GM23248 (cell line): Measurements from ENCODE around the gene CAPN8. TPM values are rescaled to one million over a fixed set of nuclear protein-coding genes. Genes with fewer than 3 reads are reported as not detected.

Experiments
- DNase-seq: peaks from one replicate; pipeline ENCODE4 v3.0.0-alpha.2; 2015
- H2AFZ ChIP-seq: fragments of 200-600 bp; sonication (generic); 2 replicates; pipeline ENCODE4 v1.6.1; 2016; ENCODE audit warnings: antibody characterized with exemption
- H3F3A ChIP-seq: fragments of 200-600 bp; sonication (generic); 2 replicates; pipeline ENCODE4 v1.6.1; 2016; ENCODE audit warnings: mild to moderate bottlenecking, antibody characterized with exemption, mixed run types; ENCODE audit not compliant: insufficient read depth
- H3K27ac ChIP-seq: fragments of 200-600 bp; sonication (generic); 2 replicates; pipeline ENCODE4 v1.5.1; 2016; ENCODE audit warnings: mild to moderate bottlenecking
- H3K27me3 ChIP-seq: fragments of 200-600 bp; sonication (generic); replicated peaks from 2 replicates; pipeline ENCODE4 v1.6.1; 2016; ENCODE audit warnings: mild to moderate bottlenecking; ENCODE audit not compliant: insufficient read depth
- H3K36me3 ChIP-seq: fragments of 200-600 bp; sonication (generic); 2 replicates; pipeline ENCODE4 v1.6.1; 2016; ENCODE audit warnings: low read depth, mild to moderate bottlenecking
- H3K4me1 ChIP-seq: fragments of 200-600 bp; sonication (generic); 2 replicates; pipeline ENCODE4 v1.6.1; 2016; ENCODE audit warnings: mild to moderate bottlenecking; ENCODE audit not compliant: insufficient read depth
- H3K4me2 ChIP-seq: fragments of 200-600 bp; sonication (generic); one replicate; pipeline ENCODE4 v1.6.1; 2016; ENCODE audit warnings: mild to moderate bottlenecking; ENCODE audit not compliant: unreplicated experiment
- H3K4me3 ChIP-seq: fragments of 200-600 bp; sonication (generic); 2 replicates; pipeline ENCODE4 v1.5.1; 2016; ENCODE audit warnings: mild to moderate bottlenecking
- H3K79me2 ChIP-seq: fragments of 200-600 bp; sonication (generic); 2 replicates; pipeline ENCODE4 v1.6.1; 2016; ENCODE audit warnings: mild to moderate bottlenecking; ENCODE audit not compliant: insufficient read depth
- H3K9ac ChIP-seq: fragments of 200-600 bp; sonication (generic); 2 replicates; pipeline ENCODE4 v1.6.1; 2016; ENCODE audit warnings: mild to moderate bottlenecking
- H3K9me2 ChIP-seq: fragments of 200-600 bp; sonication (generic); 2 replicates; pipeline ENCODE4 v1.6.1; 2016; ENCODE audit warnings: mixed run types, mild to moderate bottlenecking, moderate library complexity; ENCODE audit not compliant: insufficient read depth
- H3K9me3 ChIP-seq: fragments of 200-600 bp; sonication (generic); one replicate; pipeline ENCODE4 v1.6.1; 2017; ENCODE audit warnings: low read depth
- H4K20me1 ChIP-seq: fragments of 200-600 bp; sonication (generic); 2 replicates; pipeline ENCODE4 v1.6.0; 2016; ENCODE audit not compliant: insufficient read depth
- EZH2 ChIP-seq: fragments of 200-600 bp; sonication (generic); IDR thresholded peaks from 2 replicates; pipeline ENCODE4 v1.6.1; 2018; ENCODE audit warnings: antibody characterized with exemption, mild to moderate bottlenecking; ENCODE audit not compliant: insufficient read depth, poor library complexity, severe bottlenecking
- EZH2phosphoT487 ChIP-seq: fragments of 200-600 bp; sonication (generic); IDR thresholded peaks from 2 replicates; pipeline ENCODE4 v1.6.1; 2018; ENCODE audit warnings: antibody characterized with exemption, moderate library complexity, mild to moderate bottlenecking, low read depth; ENCODE audit not compliant: insufficient read depth
- WGBS, 2 experiments: methylation state at CpG; one replicate each; pipeline ENCODE4 v1.1.6; 2015 to 2017; ENCODE audit warnings: low lambda C conversion rate in 2 of 2, low coverage in 1 of 2; ENCODE audit errors: missing lambda C conversion rate in 2 of 2; 5-methylcytosine and 5-hydroxymethylcytosine counted together
- in situ Hi-C: fragments of 300-500 bp; cut with MboI; formaldehyde crosslinking; loops from 2 replicates; pipeline ENCODE4 v1.15.0; 2020
- polyA plus RNA-seq: library from polyadenylated mRNA; unstranded; fragments of >200 nt; fragmentation: Nextera tagmentation; extraction: Ambion mirVana; gene quantifications from 2 replicates; pipeline ENCODE4 v1.2.1, GENCODE V29; 2016
- total RNA-seq: library from RNA; depleted of rRNA; stranded (reverse); fragments of >200 nt; shearing (Covaris generic); gene quantifications from 2 replicates; pipeline ENCODE4 v1.2.3, GENCODE V29; 2014

The CAPN8 gene
- total and polyA plus RNA-seq, 2 experiments from 2014 or later: not detected

DNA sequence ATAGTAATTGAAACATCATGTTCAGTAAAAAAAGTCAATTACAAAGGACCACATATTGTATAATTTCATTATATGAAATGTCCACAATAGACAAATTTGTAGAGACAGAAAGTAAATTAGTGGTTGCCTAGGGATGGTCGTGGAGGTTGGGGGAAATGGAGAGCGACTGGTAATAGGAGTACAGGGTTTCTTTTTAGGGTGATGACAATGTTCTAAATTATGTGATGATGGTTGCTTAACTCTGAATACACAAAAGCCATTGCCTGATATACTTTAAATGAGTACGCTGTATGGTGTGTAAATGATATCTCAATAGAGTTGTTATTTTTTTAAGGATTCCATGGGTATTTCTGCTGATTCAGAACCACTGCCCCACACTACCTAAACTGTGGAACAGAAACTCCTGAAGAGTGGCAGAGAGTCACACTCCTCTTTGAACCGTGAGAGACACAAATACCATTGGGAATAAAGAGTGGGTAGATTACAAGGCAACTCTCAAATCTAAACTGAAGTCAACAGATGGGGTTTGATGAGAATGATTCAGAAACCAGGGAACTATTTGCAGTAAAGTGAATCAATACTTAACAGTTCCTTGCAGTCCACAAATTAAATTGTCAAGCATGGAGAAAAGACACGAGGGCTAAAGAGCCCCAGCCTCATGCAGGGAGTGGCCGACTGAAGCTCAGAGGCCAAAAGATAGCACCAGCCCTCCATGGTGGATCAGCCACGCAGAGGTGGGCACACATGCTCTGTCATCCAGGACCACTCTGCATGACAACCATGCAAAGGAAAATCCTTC, 118.0 kb downstream of the CAPN8 start:
- Histone ChIP-seq H3K9ac (no peak overlapping the region), H4K20me1 (no peaks in the 10 kb centered on the region), H2AFZ (no peak overlapping the region), H3K4me1 (no peaks in the 10 kb centered on the region), H3K9me3 (no peaks in the 10 kb centered on the region), H3K79me2 (no peaks in the 10 kb centered on the region), H3K27me3 (0 out of 2 replicates have a peak, but pooled peaks cover 8% of the 10 kb centered on the region), H3K4me3 (no peak overlapping the region), H3K4me2 (no peak overlapping the region), H3F3A (no peaks in the 10 kb centered on the region), H3K36me3 (no peaks in the 10 kb centered on the region), H3K9me2 (no peaks in the 10 kb centered on the region), H3K27ac (no peak overlapping the region)
- DNase-seq: no peak
- TF ChIP-seq EZH2 (no peak), EZH2phosphoT487 (no peak)
- WGBS, 2 experiments: 60 to 62% methylated on average over 7 of the region's 7 CpGs
- in situ Hi-C loops: no loop called here

DNA sequence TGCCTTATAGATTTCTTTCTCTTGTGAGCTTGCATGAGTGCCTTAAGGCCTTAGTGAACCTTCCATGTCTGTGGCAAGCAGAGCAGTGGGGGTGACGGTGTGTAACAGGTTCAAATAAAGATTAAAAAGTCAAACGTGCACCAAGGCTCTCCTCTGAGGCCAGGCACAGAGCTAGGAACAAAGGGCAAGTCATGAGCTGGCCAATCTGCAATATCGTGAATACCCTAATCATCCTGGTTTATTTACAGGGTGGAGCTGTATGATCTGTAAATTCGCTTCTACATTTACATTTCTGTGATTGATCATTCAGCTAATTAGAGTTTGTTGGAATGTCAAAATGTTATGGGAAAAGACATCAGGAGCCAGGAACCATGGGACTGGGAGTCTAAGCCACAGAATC, 120.2 kb downstream of the CAPN8 start:
- no peak for DNase-seq
- Histone ChIP-seq H3K4me1 (no peaks in the 10 kb centered on the region), H4K20me1 (no peaks in the 10 kb centered on the region), H3K4me2 (no peak overlapping the region), H2AFZ (no peak overlapping the region), H3F3A (no peaks in the 10 kb centered on the region), H3K36me3 (no peaks in the 10 kb centered on the region), H3K4me3 (no peak overlapping the region), H3K9me3 (no peaks in the 10 kb centered on the region), H3K79me2 (no peaks in the 10 kb centered on the region), H3K9me2 (no peaks in the 10 kb centered on the region), H3K9ac (no peak overlapping the region), H3K27ac (no peak overlapping the region), H3K27me3 (0 out of 2 replicates have a peak, but pooled peaks cover 16% of the 10 kb centered on the region)
- WGBS, 2 experiments: 65 to 70% methylated on average over 4 of the region's 4 CpGs
- TF ChIP-seq EZH2 (no peak), EZH2phosphoT487 (no peak)
- in situ Hi-C loops: no loop called here

DNA sequence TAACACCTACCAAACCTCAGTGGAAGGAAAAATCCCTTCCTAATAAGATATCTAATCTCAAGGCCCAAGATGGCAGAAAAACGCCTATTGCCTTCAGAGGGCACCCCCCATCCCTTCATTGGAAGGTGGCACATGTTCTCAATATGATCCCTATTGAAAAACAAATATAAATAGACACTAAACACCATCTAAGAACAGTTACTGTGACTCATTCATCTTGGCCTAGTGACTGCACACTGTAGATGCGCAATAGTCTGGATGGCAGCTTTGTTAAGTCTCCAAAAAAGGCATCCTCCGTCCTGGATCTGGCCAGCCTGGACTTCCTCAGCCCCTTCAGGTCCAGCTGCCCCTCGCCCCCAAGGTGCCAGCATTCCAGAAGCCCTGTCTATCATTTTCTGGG, 121.9 kb downstream of the CAPN8 start:
- Histone ChIP-seq H3K27ac (no peak overlapping the region), H3K4me2 (no peak overlapping the region), H4K20me1 (no peaks in the 10 kb centered on the region), H3K79me2 (no peaks in the 10 kb centered on the region), H3K4me1 (no peaks in the 10 kb centered on the region), H3K36me3 (no peaks in the 10 kb centered on the region), H2AFZ (no peak overlapping the region), H3K9me3 (no peaks in the 10 kb centered on the region), H3F3A (no peaks in the 10 kb centered on the region), H3K4me3 (no peak overlapping the region), H3K9ac (no peak overlapping the region), H3K9me2 (no peaks in the 10 kb centered on the region), H3K27me3 (peaks cover 27% of the 10 kb centered on the region)
- peak; percentile 40 for DNase-seq
- TF ChIP-seq EZH2phosphoT487 (no peak), EZH2 (no peak)
- WGBS, 2 experiments: 12 to 15% methylated on average over 4 of the region's 4 CpGs
- in situ Hi-C loops: no loop called here

DNA sequence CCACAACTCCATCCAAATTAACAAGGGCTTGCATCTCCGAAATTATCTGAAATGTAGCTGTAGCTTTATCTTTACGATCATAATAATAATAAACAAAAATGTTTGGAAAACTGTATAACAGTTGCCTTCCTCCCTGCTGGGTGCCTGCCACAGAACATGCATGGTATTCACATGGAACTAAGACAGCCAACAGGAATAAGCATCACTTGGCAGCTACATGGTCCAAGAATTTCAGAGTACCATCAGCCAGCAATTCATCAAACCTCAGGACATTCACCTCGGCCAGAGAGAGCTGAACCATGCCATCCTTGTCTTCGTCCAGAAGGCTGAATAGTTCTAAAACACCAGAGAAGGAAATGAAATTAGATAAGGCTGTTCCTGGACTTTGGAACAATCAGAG, 122.7 kb downstream of the CAPN8 start:
- Histone ChIP-seq H3K4me1 (no peaks in the 10 kb centered on the region), H3K9me3 (no peaks in the 10 kb centered on the region)
- 17 to 22% methylated on average over 4 of the region's 4 CpGs for WGBS, 2 experiments

More for the DNA sequence above, 122.7 kb downstream of the CAPN8 start:
- Histone ChIP-seq H3K27me3 (peaks cover 32% of the 10 kb centered on the region), H3K79me2 (no peaks in the 10 kb centered on the region), H2AFZ (no peak overlapping the region), H3K9me2 (no peaks in the 10 kb centered on the region), H3K27ac (no peak overlapping the region), H4K20me1 (no peaks in the 10 kb centered on the region), H3K4me2 (no peak overlapping the region), H3K4me3 (no peak overlapping the region), H3F3A (no peaks in the 10 kb centered on the region), H3K9ac (no peak overlapping the region), H3K36me3 (no peaks in the 10 kb centered on the region)
- no peak for DNase-seq
- in situ Hi-C loops: no loop called here
- TF ChIP-seq EZH2phosphoT487: no peak
- no peak for TF ChIP-seq EZH2
